GM19023 (cell line): ENCODE data around the gene MINDY4B.
"Not testable (repeated sequence)": the region's sequence is repeated elsewhere in the genome, so short reads cannot be mapped to it uniquely, and the experiment has no call there.

Experiments used
- ATAC-seq: cut with Tn5 transposase; IDR thresholded peaks from one replicate; pipeline ENCODE4 v1.9.1; 2021; ENCODE audit warnings: mild to moderate bottlenecking, moderate library complexity; ENCODE audit not compliant: unreplicated experiment

Gene MINDY4B

GRCh38 chr3:150899141-150899540 lies 6.1 kb downstream of the MINDY4B start:
- ATAC-seq: no peak

- ATAC-seq: no peak
Observed at GRCh38 chr3:150898046-150898754, 7.0 kb downstream of the MINDY4B start.

GRCh38 chr3:150897592-150897991 lies 7.6 kb downstream of the MINDY4B start:
- ATAC-seq: no peak

DNA sequence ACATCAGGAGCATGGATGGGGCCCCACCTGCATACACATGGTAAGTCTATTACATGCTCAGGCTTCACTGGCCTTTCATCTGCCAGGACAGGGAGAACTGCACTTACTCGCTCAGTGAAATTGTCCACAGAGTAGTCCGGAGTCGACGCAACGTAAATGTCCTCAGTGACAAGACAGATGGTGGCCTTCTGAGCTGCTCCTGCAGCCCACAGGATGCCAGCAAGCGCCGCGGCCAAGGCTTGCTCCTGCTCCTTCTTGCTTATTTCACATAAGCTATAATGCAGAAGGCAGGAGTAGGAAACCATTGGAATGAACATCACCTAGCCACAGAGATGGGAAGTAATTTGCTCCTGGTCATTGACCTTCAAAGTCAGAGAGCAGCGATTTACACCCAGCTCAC lies 14.4 kb downstream of the MINDY4B start:
- no peak for ATAC-seq

GRCh38 chr3:150890295-150890694 lies 14.9 kb downstream of the MINDY4B start:
- no peak for ATAC-seq

DNA sequence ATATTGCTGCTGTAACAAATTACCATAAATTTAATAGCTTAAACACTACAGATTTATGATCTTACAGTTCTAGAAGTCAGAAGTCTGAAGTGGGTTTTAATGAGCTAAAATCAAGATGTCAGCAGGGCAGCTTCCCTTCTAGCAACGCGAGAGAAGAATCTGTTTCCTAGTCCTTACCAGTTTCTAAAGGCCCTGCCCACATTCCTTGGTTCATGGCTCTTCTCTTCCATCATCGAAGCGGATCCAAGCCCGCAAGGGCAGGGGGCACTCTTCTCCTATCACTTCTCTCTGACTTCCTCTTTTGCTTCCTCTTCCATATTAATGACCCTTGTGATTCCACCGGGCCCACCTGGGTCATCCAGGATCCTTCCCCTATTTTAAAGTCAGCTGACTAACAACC lies 16.1 kb downstream of the MINDY4B start:
- no peak for ATAC-seq

GRCh38 chr3:150887031-150887430 lies 18.2 kb downstream of the MINDY4B start:
- no peak for ATAC-seq

DNA sequence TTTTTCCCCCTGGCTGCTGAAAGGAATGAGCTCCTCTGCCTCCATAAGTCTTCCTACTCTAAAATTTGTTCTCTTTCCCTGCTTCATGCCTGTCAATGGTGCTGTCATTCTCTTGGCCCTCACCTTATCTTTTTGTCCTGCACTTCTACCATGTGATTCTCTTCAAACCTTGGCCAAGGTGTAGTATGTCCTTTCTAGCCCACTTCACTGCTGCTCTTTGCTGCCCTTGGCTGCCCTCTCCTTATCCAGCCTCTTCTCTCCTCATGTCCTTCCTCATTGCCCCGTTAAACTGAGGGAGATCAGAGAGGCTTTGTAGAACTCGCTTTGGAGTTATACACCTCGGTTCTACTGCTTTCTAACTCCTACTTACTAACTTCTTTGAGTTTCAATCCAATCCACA lies 19.7 kb downstream of the MINDY4B start:
- no peak for ATAC-seq

DNA sequence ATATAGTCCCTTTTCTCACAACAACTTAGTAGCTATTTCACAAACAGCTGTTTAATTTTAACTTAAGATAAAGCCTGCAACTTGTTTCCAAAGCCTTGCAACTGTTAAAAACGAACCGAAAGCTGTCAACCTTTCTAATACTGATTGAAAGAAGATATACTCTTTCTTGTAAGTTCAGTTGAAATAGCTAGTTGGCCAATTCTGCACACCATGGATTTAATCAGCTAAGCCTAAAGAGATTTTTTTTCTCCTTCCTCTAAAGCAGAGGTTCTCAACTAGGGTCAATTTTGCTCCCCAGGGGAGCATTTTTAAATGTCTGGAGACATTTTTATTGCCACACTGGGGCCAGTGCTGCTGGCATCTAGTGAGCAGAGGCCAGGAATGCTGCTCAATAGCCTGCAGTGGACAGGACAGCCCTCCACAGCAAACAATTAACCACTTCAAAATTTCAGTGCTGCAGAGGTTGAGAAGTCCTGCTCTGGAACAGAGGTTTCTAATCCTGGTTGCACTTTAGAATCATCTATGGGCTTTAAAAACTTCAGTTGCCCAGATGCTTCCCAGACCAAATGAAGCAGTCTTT lies 26.2 kb downstream of the MINDY4B start:
- no peak for ATAC-seq

DNA sequence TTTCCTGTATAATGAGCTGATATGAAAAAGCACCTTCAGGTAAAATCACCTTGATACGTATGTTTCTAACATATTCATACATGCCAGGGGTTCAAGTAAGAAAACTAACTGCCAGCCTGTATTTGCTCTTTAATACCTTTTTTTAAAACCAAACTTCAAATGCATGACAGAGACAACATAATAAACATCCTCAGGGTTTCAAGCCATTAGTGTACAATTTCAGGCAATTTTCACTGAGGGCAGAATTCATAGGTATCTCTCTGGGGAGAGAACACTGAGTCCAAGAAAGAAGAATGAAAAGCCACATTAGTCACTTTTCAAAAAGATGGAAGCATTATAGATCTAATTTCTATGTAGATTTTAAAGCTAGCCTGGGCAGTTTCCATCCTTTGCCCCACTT lies 26.9 kb downstream of the MINDY4B start:
- ATAC-seq: no peak

DNA sequence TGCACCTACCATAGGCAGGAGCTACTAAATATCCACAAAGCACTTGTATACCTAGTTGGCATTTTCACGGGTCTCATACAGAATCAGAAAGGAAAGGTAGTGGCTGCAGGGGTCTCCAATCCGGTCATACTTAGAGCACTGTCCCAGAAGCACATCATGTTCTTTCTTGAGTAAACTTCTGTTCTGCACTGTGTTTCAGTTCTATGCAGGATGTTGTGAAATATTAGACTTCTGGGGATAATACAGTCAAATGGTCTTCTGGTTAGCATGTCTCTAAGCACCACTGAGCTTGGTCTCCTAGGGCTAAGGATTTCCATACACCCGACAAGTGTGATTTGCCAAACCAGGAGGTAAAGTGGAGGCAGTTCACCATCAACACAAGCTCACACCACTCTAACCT lies 27.9 kb downstream of the MINDY4B start:
- no peak for ATAC-seq

DNA sequence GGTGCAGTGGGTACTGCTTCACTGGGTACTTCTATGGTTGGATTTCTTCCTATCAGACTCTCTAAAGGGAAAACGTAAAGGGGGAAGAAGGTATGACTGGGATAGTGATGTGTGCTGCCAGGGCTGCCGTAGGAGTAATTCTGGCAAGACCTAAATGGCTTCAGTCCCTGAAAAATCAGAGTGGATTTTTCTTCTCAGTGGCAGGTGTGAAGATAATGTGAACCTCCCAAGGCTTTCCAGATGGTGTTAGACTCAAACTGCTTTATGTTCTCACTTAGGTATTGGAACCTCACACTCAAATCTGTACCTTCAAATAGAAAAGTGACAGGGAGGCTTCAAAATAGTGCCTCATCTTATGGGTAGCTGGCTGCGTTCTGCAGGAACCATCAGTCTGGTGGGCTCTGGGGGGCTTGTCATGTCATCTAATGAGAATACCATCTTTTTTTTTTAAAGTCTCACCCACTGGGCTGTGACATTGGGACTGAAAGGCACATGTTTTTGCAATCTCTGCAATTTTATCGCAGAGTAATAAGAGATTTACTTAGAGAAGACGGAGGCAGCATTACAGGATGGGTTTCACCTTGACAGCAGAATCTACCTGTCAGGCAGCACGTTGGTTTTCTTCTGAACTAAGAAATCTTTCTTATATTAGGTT lies 28.5 kb downstream of the MINDY4B start:
- no peak for ATAC-seq

DNA sequence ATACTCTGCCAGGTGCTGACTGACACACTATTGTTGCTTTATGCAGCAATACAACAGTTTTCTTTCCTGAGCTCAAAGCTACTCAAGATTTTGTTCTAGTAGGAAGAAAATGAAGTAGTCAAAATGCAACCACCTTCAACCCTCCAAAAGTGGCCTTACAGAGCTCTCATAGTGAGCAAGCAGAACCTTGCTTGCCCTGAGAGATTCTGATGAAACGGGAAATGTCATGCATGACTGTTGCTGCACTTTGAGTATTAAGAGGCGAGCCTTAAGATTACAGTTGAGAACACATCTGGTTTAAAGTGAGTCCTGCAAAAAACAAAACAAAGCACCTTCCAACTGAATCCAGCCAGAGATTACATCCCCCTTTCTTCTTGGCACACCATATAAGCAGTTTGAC lies 29.7 kb downstream of the MINDY4B start:
- ATAC-seq: no peak

GRCh38 chr3:150874666-150875219 lies 30.5 kb downstream of the MINDY4B start:
- ATAC-seq: no peak

- ATAC-seq: no peak
Observed at GRCh38 chr3:150871192-150871591, 34.0 kb downstream of the MINDY4B start.

DNA sequence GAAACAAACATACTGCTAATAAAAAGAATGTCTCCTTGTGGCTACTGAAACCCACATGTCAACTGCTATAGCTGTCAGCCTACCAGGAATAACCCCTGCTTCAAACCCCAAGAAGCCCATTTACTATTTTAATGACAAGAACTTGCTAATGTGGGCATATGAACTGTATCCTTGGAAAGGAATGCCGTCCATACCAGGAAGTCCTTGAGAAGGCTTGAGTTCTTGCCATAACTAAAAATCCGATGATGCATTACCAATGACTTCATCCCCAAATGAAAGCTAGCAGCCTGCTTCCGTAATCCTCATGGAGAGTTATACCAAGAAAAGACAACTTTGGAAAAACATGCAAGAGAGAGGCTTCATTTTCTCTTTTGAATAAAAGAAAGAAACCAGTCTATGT lies 34.8 kb downstream of the MINDY4B start:
- ATAC-seq: no peak

DNA sequence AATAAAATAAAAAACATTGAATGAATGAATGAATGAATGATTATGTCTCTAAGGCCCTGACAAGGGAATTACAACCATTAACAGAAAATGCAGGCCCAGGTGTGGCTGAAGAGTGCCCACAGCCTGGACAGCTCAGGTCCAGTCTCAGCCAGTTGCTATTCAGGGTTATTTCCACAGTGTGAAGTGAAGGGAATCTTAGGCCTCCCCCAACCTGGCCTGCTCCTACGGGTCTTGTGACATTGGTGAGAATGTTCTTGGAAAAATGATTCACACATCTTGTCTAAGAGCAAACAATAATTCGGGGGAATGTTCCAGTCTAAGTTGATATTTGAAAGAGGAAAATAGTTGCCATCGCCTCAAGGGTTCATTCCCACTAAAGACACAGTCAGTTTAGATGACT lies 37.0 kb downstream of the MINDY4B start:
- no peak for ATAC-seq

DNA sequence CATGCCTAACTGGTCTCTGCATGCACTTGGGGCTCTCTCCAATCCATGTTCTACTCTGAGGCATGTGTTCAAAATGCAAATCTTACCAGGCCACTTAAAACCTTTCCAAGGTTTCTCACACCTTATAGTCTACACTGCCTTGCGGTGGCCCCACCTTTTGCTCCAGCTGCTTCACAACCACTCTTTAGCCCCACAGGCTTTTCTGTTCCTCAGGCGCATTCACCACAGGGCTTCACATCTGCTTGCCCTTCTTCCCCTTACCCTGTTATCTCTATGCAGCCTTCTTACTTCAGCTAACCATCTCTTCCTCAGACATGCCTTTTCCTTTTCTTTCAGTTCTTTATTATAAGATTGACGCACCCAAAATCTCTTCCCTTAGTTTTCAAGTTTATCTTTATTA lies 37.8 kb downstream of the MINDY4B start:
- no peak for ATAC-seq

- ATAC-seq: not testable (repeated sequence)
Observed at GRCh38 chr3:150863921-150864320, 41.3 kb downstream of the MINDY4B start.

- no peak for ATAC-seq
Observed at GRCh38 chr3:150861851-150862250, 43.4 kb downstream of the MINDY4B start.

DNA sequence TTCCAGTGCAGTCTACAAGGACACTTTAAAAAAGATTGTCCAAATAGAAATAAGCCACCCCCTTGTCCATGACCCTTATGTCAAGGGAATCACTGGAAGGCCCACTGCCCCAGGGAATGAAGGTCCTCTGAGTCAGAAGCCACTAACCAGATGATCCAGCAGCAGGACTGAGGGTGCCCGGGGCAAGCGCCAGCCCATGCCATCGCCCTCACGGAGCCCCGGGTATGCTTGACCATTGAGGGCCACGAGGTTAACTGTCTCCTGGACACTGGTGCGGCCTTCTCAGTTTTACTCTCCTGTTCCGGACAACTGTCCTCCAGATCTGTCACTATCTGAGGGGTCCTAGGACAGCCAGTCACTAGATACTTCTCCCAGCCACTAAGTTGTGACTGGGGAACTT lies 47.3 kb downstream of the MINDY4B start:
- not testable (repeated sequence) for ATAC-seq

DNA sequence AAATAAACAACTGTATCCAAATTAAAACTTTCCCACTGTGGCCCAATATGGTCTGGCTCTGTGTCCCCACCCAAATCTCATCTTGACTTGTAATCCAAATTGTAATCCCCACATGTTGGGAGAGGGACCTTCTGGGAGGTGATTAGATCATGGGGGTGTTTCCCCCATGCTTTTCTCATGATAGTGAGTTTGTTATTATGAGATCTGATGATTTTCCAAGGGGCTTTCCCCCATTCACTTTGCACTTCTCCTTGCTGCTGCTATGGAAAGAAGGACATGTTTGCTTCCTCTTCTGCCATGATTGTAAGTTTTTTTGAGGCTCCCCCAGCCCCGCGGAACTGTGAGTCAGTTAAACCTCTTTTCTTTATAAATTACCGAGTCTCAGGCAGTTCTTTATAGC lies 55.0 kb downstream of the MINDY4B start:
- no peak for ATAC-seq
